C1 segment of cervical spinal cord (tissue), 14 donors: ENCODE results near the gene KIF27.
"Not testable (repeated sequence)": the region's sequence is repeated elsewhere in the genome, so short reads cannot be mapped to it uniquely, and the experiment has no call there.

Experiments used
- DNase-seq, 14 donors: peaks; one replicate each; lab custom pipeline; 2025; lab: John Stamatoyannopoulos, UW

KIF27 gene

GRCh38 chr9:83804454-83804853, 116.8 kb downstream of the KIF27 start:
- DNase-seq = not testable (repeated sequence)

- not testable (repeated sequence) for DNase-seq
These were observed 117.3 kb downstream of the KIF27 start for GRCh38 chr9:83803941-83804340.

GRCh38 chr9:83800236-83801033, 120.8 kb downstream of the KIF27 start:
- DNase-seq = no peak

- DNase-seq = no peak
These were observed 127.2 kb downstream of the KIF27 start for GRCh38 chr9:83794051-83794450.

GRCh38 chr9:83792746-83793145, 128.5 kb downstream of the KIF27 start:
- no peak for DNase-seq
